NT2/D1 (cell line): Measurements from ENCODE around the gene IL17B.

ENCODE experiments used
- DNase-seq: peaks from one replicate; pipeline ENCODE4 v3.0.0-alpha.2; 2011; ENCODE audit warnings: low read depth, low spot score
- H3K27me3 ChIP-seq: 2 replicates; pipeline ENCODE4 v1.6.0; 2011; ENCODE audit warnings: mild to moderate bottlenecking; ENCODE audit not compliant: insufficient read length, insufficient read depth
- H3K36me3 ChIP-seq: 2 replicates; pipeline ENCODE4 v1.6.1; 2011; ENCODE audit warnings: mild to moderate bottlenecking, low read length, mixed read lengths; ENCODE audit not compliant: insufficient read depth, insufficient read length
- H3K4me1 ChIP-seq: 2 replicates; pipeline ENCODE4 v1.5.1; 2011; ENCODE audit not compliant: insufficient read depth, insufficient read length
- H3K4me3 ChIP-seq: 2 replicates; pipeline ENCODE4 v1.5.1; 2011; ENCODE audit warnings: low read depth; ENCODE audit not compliant: insufficient read length
- H3K9ac ChIP-seq: 2 replicates; pipeline ENCODE4 v1.6.0; 2011; ENCODE audit warnings: low read depth; ENCODE audit not compliant: insufficient read length
- H3K9me3 ChIP-seq: 2 replicates; pipeline ENCODE4 v1.5.1; 2011; ENCODE audit warnings: mild to moderate bottlenecking, low read length; ENCODE audit not compliant: insufficient read depth
- SUZ12 ChIP-seq: IDR thresholded peaks from 2 replicates; pipeline ENCODE4 v1.6.1; 2011; ENCODE audit not compliant: insufficient read length, insufficient read depth; ENCODE audit errors: extremely low read depth
- YY1 ChIP-seq: IDR thresholded peaks from 2 replicates; pipeline ENCODE4 v1.6.1; 2011; ENCODE audit not compliant: insufficient read length, insufficient read depth
- ZNF274 ChIP-seq: IDR thresholded peaks from 2 replicates; pipeline ENCODE4 v1.6.1; 2011; ENCODE audit warnings: mild to moderate bottlenecking, low read depth, low read length

IL17B gene

GRCh38 chr5:149409268-149409948, 30.3 kb upstream of the IL17B start:
- no peaks in the 10 kb centered on the region for H3K36me3 ChIP-seq
- peaks cover 14% of the 10 kb centered on the region for H3K4me1 ChIP-seq
- H3K4me3 ChIP-seq: no peak overlapping the region

GRCh38 chr5:149408252-149409099, 29.4 kb upstream of the IL17B start:
- TF ChIP-seq SUZ12 (no peak), ZNF274 (no peak)
- no peak for DNase-seq
- H3K27me3 ChIP-seq: no peaks in the 10 kb centered on the region
- H3K36me3 ChIP-seq: no peaks in the 10 kb centered on the region
- H3K4me3 ChIP-seq: no peak overlapping the region
- no peak overlapping the region for H3K9ac ChIP-seq
- no peaks in the 10 kb centered on the region for H3K9me3 ChIP-seq
- peaks cover 14% of the 10 kb centered on the region for H3K4me1 ChIP-seq

More at GRCh38 chr5:149409268-149409948, 30.3 kb upstream of the IL17B start:
- Histone ChIP-seq H3K9me3 (no peaks in the 10 kb centered on the region), H3K27me3 (no peaks in the 10 kb centered on the region), H3K9ac (no peak overlapping the region)
- DNase-seq: no peak
- TF ChIP-seq YY1 (no peak), SUZ12 (no peak), ZNF274 (no peak)

- no peak for DNase-seq
- Histone ChIP-seq H3K27me3 (no peaks in the 10 kb centered on the region), H3K36me3 (no peaks in the 10 kb centered on the region), H3K9me3 (no peaks in the 10 kb centered on the region), H3K4me3 (no peak overlapping the region), H3K9ac (no peak overlapping the region), H3K4me1 (peaks cover 14% of the 10 kb centered on the region)
- TF ChIP-seq SUZ12 (no peak), ZNF274 (no peak), YY1 (no peak)
Observed at GRCh38 chr5:149407323-149408251, 28.5 kb upstream of the IL17B start.

- H3K9me3 ChIP-seq: no peaks in the 10 kb centered on the region
- no peak for DNase-seq
Observed at GRCh38 chr5:149406979-149407306, 27.9 kb upstream of the IL17B start.

GRCh38 chr5:149406203-149406978, 27.3 kb upstream of the IL17B start:
- Histone ChIP-seq H3K27me3 (no peaks in the 10 kb centered on the region), H3K9ac (peak overlapping the region; percentile 35), H3K9me3 (no peaks in the 10 kb centered on the region), H3K36me3 (no peaks in the 10 kb centered on the region), H3K4me1 (peaks cover 16% of the 10 kb centered on the region), H3K4me3 (no peak overlapping the region)
- TF ChIP-seq YY1: no peak
- TF ChIP-seq SUZ12: no peak
- no peak for TF ChIP-seq ZNF274
- no peak for DNase-seq

More at GRCh38 chr5:149406979-149407306, 27.9 kb upstream of the IL17B start:
- Histone ChIP-seq H3K36me3 (no peaks in the 10 kb centered on the region), H3K4me1 (peaks cover 16% of the 10 kb centered on the region), H3K4me3 (no peak overlapping the region), H3K27me3 (no peaks in the 10 kb centered on the region), H3K9ac (peak overlapping the region; percentile 35)
- TF ChIP-seq SUZ12 (no peak), ZNF274 (no peak), YY1 (no peak)

- no peak for DNase-seq
- H3K4me1 ChIP-seq: peaks cover 16% of the 10 kb centered on the region
- no peak overlapping the region for H3K4me3 ChIP-seq
- H3K9ac ChIP-seq: no peak overlapping the region
- H3K36me3 ChIP-seq: no peaks in the 10 kb centered on the region
- H3K27me3 ChIP-seq: no peaks in the 10 kb centered on the region
- no peaks in the 10 kb centered on the region for H3K9me3 ChIP-seq
- TF ChIP-seq SUZ12: no peak
- no peak for TF ChIP-seq ZNF274
- no peak for TF ChIP-seq YY1
Observed at GRCh38 chr5:149405550-149406202, 26.6 kb upstream of the IL17B start.
